HepG2 (cell line): ENCODE results near the gene NFATC3. TPM values are rescaled to one million over a fixed set of nuclear protein-coding genes. Genes with fewer than 3 reads are reported as not detected.
A peak's percentile ranks its signal among the peaks of the same experiment; 100 is the strongest.

Experiments
- ARNT2 ChIP-seq: sonication (generic); formaldehyde crosslinking; IDR thresholded peaks from 2 replicates; pipeline ENCODE4 v1.8.0; 2022; ENCODE audit warnings: mild to moderate bottlenecking, low read depth, missing genetic modification reagents, moderate library complexity
- CC2D1A ChIP-seq: sonication (generic); formaldehyde crosslinking; IDR thresholded peaks from 2 replicates; pipeline ENCODE4 v1.8.1; 2023; ENCODE audit warnings: mild to moderate bottlenecking, missing genetic modification reagents
- DNMT3B ChIP-seq: conservative IDR thresholded peaks from 2 replicates; pipeline ENCODE4 v1.6.1; 2016; ENCODE audit warnings: missing biosample characterization, control low read depth
- DPF2 ChIP-seq: sonication (generic); formaldehyde crosslinking; IDR thresholded peaks from 2 replicates; pipeline ENCODE4 v1.4.0; 2020; ENCODE audit warnings: mild to moderate bottlenecking, low read depth, missing genetic modification reagents, borderline replicate concordance
- EEA1 ChIP-seq: sonication (generic); formaldehyde crosslinking; IDR thresholded peaks from 2 replicates; pipeline ENCODE4 v1.5.1; 2020; ENCODE audit warnings: mild to moderate bottlenecking, missing genetic modification reagents, borderline replicate concordance
- KDM6A ChIP-seq: IDR thresholded peaks from 2 replicates; pipeline ENCODE4 v1.6.1; 2016; ENCODE audit warnings: low read depth
- MAFK ChIP-seq, 2 experiments: IDR thresholded peaks in 1 of 2; conservative IDR thresholded peaks in 1 of 2; 2 replicates each; pipeline ENCODE4 v1.6.1; 2011; ENCODE audit warnings: improper control_type of control experiment in 2 of 2, low read length in 2 of 2
- NFKBIZ ChIP-seq: IDR thresholded peaks from 2 replicates; pipeline ENCODE4 v1.6.1; 2018; ENCODE audit warnings: missing genetic modification reagents, missing compliant biosample characterization
- SP2 ChIP-seq: sonication (generic); formaldehyde crosslinking; IDR thresholded peaks from 2 replicates; pipeline ENCODE4 v1.5.1; 2020; ENCODE audit warnings: mild to moderate bottlenecking, missing genetic modification reagents
- TAF1 ChIP-seq: sonication (generic); formaldehyde crosslinking; IDR thresholded peaks from 2 replicates; pipeline ENCODE4 v1.4.0; 2020; ENCODE audit warnings: missing genetic modification reagents
- TBX3 ChIP-seq: fragments of 450-650 bp; IDR thresholded peaks from 2 replicates; pipeline ENCODE4 v1.6.1; 2017; ENCODE audit warnings: antibody characterized with exemption, mild to moderate bottlenecking, inconsistent platforms, borderline replicate concordance
- WIZ ChIP-seq: sonication (generic); formaldehyde crosslinking; IDR thresholded peaks from 2 replicates; pipeline ENCODE4 v1.5.1; 2020; ENCODE audit warnings: mild to moderate bottlenecking, missing genetic modification reagents
- ZFP36L2 ChIP-seq: sonication (generic); formaldehyde crosslinking; IDR thresholded peaks from 2 replicates; pipeline ENCODE4 v1.4.0; 2020; ENCODE audit warnings: missing genetic modification reagents
- ZNF331 ChIP-seq: sonication (generic); formaldehyde crosslinking; IDR thresholded peaks from 2 replicates; pipeline ENCODE4 v1.4.0; 2020; ENCODE audit warnings: missing genetic modification reagents
- ZNF383 ChIP-seq: sonication (generic); formaldehyde crosslinking; IDR thresholded peaks from 2 replicates; pipeline ENCODE4 v1.4.0; 2020; ENCODE audit warnings: missing genetic modification reagents, mild to moderate bottlenecking, borderline replicate concordance
- ZNF44 ChIP-seq: sonication (generic); formaldehyde crosslinking; IDR thresholded peaks from 2 replicates; pipeline ENCODE4 v1.5.1; 2020; ENCODE audit warnings: mild to moderate bottlenecking, missing genetic modification reagents
- ZNF768 ChIP-seq: sonication (generic); formaldehyde crosslinking; IDR thresholded peaks from 2 replicates; pipeline ENCODE4 v1.4.0; 2020; ENCODE audit warnings: missing genetic modification reagents
- ZNF816 ChIP-seq: sonication (generic); formaldehyde crosslinking; IDR thresholded peaks from 2 replicates; pipeline ENCODE4 v1.8.0; 2022; ENCODE audit warnings: missing genetic modification reagents, mild to moderate bottlenecking, borderline replicate concordance
- polyA plus RNA-seq, 8 experiments: library from polyadenylated mRNA; depleted of rRNA in 3 of 8; stranded (reverse) in 7 of 8; unstranded in 1 of 8; fragments of >200 nt; fragmentation: Illumina TruSeq in 4 of 8; extraction: Trizol in 4 of 8; gene quantifications; 2 replicates each; pipeline versions ENCODE4 v1.2.1 to v1.2.3, GENCODE V29; 2011 to 2016; ENCODE audit warnings: low read depth in 4 of 8, missing spikeins in 1 of 8, mixed read lengths in 1 of 8; ENCODE audit not compliant: insufficient read depth in 1 of 8
- total RNA-seq, 5 experiments: library from RNA; depleted of rRNA; stranded (reverse); fragments of >200 nt; fragmentation: Illumina TruSeq; extraction: Trizol; gene quantifications; 2 replicates each; pipeline ENCODE4 v1.2.3, GENCODE V29; 2016; ENCODE audit warnings: low read depth in 1 of 5
- TF ChIP-seq, protein P1 (sequence below): sonication (generic); formaldehyde crosslinking; IDR thresholded peaks from 2 replicates; pipeline ENCODE4 v1.5.0; 2020; ENCODE audit warnings: mild to moderate bottlenecking, missing genetic modification reagents
- TF ChIP-seq, protein P2 (sequence below), 2 experiments: sonication (generic) in 1 of 2; formaldehyde crosslinking in 1 of 2; IDR thresholded peaks; 2 replicates each; pipeline versions ENCODE4 v1.5.1 to v1.6.1; 2011 to 2020; ENCODE audit warnings: borderline replicate concordance in 1 of 2, low read depth in 1 of 2, low read length in 1 of 2, mild to moderate bottlenecking in 1 of 2, missing genetic modification reagents in 1 of 2, moderate library complexity in 1 of 2
- TF ChIP-seq, protein P3 (sequence below): sonication (generic); formaldehyde crosslinking; IDR thresholded peaks from 2 replicates; pipeline ENCODE4 v1.8.0; 2022; ENCODE audit warnings: missing genetic modification reagents, mild to moderate bottlenecking, moderate library complexity, borderline replicate concordance

NFATC3 gene
- total and polyA plus RNA-seq, 2 of the 13 experiments (the other 11 are each of a cell fraction or from before 2014, with no cell fraction given), result 52.6 to 62.7 TPM

DNA sequence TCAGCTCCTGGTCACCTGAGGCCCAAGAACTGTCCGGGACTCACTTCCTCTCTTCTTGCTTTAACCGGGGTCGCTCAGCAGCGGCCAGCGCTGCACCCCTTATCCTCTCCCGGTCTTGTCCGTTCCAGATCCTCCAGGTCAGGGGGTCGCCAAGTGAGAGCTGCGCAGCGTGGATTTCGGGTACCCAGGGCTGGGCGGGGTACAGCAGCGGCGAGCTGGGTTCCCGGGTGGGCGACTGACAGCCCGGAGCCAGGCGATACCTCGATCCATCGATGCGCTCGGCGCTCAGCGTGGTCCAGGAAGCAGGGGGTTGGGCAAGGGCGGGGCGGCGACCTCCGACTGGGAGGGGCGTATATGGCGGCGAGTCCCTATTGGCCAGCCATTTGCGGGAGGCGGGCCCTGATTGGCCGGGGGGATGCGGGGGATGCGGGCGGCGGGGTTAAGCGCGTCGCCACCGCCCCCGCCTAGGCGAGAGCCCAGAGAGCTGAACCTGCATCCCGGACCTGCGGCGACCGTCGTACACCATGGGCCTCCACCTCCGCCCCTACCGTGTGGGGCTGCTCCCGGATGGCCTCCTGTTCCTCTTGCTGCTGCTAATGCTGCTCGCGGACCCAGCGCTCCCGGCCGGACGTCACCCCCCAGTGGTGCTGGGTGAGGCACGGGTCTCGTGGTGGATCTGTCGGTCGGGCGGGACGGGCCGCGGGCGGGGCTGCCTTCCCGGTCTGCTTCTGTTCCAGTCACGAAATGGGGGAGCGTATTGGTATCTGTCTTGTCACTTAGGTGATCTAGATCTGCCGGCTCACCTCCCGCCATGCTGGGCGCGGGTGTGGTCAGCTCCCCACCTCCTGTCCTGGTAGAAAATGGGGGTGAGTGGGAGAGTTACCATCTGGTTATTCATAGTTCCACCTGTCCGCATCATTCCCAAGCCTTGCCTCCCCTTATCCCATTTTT is 160.0 kb downstream of the NFATC3 start, which contains the start of gene PLA2G15 (continued):
- TF ChIP-seq, protein P1, sequence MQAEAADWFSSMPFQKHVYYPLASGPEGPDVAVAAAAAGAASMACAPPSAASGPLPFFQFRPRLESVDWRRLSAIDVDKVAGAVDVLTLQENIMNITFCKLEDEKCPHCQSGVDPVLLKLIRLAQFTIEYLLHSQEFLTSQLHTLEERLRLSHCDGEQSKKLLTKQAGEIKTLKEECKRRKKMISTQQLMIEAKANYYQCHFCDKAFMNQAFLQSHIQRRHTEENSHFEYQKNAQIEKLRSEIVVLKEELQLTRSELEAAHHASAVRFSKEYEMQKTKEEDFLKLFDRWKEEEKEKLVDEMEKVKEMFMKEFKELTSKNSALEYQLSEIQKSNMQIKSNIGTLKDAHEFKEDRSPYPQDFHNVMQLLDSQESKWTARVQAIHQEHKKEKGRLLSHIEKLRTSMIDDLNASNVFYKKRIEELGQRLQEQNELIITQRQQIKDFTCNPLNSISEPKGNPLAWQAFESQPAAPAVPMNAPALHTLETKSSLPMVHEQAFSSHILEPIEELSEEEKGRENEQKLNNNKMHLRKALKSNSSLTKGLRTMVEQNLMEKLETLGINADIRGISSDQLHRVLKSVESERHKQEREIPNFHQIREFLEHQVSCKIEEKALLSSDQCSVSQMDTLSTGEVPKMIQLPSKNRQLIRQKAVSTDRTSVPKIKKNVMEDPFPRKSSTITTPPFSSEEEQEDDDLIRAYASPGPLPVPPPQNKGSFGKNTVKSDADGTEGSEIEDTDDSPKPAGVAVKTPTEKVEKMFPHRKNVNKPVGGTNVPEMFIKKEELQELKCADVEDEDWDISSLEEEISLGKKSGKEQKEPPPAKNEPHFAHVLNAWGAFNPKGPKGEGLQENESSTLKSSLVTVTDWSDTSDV (CRISPR knock-in tag), result no peak
- TF ChIP-seq DPF2 (CRISPR knock-in tag) (no peak), ZNF331 (CRISPR knock-in tag) (peak; percentile 42; the same call in 1 of the 2 replicates), SP2 (peak; percentile 92), ZNF768 (CRISPR knock-in tag) (peak; percentile 63; the same call in 1 of the 2 replicates), ZNF44 (CRISPR knock-in tag) (peak; percentile 81; the same call in 1 of the 2 replicates), WIZ (CRISPR knock-in tag) (no peak), MAFK (conservative IDR thresholded peaks at IDR 0.05 in 1 of 2, IDR thresholded peaks at IDR 0.05 in 1 of 2; ENCODE audit: low read length in 2 of 2) (no peak), EEA1 (CRISPR knock-in tag) (no peak), ARNT2 (CRISPR knock-in tag) (peak; percentile 56; the same call in 1 of the 2 replicates), CC2D1A (CRISPR knock-in tag) (no peak), ZNF816 (CRISPR knock-in tag) (no peak), TAF1 (peak; percentile 69; the same call in 1 of the 2 replicates), DNMT3B (CRISPR knock-in tag) (no peak; the same call in 1 of the 2 replicates), KDM6A (CRISPR knock-in tag) (no peak), ZFP36L2 (CRISPR knock-in tag) (no peak), ZNF383 (CRISPR knock-in tag) (no peak), NFKBIZ (CRISPR knock-in tag) (peak; percentile 32; the same call in 1 of the 2 replicates), TBX3 (no peak)
- TF ChIP-seq, protein P2, sequence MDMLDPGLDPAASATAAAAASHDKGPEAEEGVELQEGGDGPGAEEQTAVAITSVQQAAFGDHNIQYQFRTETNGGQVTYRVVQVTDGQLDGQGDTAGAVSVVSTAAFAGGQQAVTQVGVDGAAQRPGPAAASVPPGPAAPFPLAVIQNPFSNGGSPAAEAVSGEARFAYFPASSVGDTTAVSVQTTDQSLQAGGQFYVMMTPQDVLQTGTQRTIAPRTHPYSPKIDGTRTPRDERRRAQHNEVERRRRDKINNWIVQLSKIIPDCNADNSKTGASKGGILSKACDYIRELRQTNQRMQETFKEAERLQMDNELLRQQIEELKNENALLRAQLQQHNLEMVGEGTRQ (IDR thresholded peaks at IDR 0.05; ENCODE audit: low read depth, low read length), result no peak
- TF ChIP-seq, protein P2 (CRISPR knock-in tag; IDR thresholded peaks at IDR 0.05; ENCODE audit: borderline replicate concordance), result peak; percentile 54; the same call in 1 of the 2 replicates
- TF ChIP-seq, protein P3, sequence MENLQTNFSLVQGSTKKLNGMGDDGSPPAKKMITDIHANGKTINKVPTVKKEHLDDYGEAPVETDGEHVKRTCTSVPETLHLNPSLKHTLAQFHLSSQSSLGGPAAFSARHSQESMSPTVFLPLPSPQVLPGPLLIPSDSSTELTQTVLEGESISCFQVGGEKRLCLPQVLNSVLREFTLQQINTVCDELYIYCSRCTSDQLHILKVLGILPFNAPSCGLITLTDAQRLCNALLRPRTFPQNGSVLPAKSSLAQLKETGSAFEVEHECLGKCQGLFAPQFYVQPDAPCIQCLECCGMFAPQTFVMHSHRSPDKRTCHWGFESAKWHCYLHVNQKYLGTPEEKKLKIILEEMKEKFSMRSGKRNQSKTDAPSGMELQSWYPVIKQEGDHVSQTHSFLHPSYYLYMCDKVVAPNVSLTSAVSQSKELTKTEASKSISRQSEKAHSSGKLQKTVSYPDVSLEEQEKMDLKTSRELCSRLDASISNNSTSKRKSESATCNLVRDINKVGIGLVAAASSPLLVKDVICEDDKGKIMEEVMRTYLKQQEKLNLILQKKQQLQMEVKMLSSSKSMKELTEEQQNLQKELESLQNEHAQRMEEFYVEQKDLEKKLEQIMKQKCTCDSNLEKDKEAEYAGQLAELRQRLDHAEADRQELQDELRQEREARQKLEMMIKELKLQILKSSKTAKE, result 0 out of 2 replicates have a peak, but pooled peaks have one; percentile 31
